Liver (tissue), 2 donors: Measurements from ENCODE around the gene SLC35F4.

Source experiments
- CTCF ChIP-seq: fragments of 150-350 bp; IDR thresholded peaks from 2 replicates; pipeline ENCODE4 v1.5.1; 2017; ENCODE audit warnings: improper control_type of control experiment, low read depth, low read length; ENCODE audit not compliant: missing input control
- FOXA1 ChIP-seq: IDR thresholded peaks from 2 replicates; pipeline ENCODE4 v1.6.1; 2016; ENCODE audit warnings: antibody characterized with exemption
- donor health status: healthy.

GRCh38 chr14:57739516-57739915, 126.4 kb downstream of the SLC35F4 start:
- TF ChIP-seq CTCF, result no peak
- TF ChIP-seq FOXA1, result no peak
